Measurements from ENCODE around the gene ZNF574. TPM values are rescaled to one million over a fixed set of nuclear protein-coding genes. Genes with fewer than 3 reads are reported as not detected.

Gene ZNF574
- total RNA-seq, 1 experiment from 2014 or later = 15.7 TPM

GRCh38 chr19:42105368-42105767 is 29.4 kb downstream of the ZNF574 start:
- intact Hi-C loops (cut with micrococcal nuclease; ENCODE audit: unreplicated experiment) = no loop called here
- ChIA-PET POLR2A (no interaction called here), CTCF (no interaction called here)
- ATAC-seq (no peak), DNase-seq (ENCODE audit: low read depth, low spot score) (no peak)
- no peaks in the 10 kb centered on the region for H3K27me3 ChIP-seq (ENCODE audit: control insufficient read depth, insufficient read depth, low read length)
- H3K4me1 ChIP-seq (ENCODE audit: control insufficient read depth, insufficient read depth, low read length) = no peaks in the 10 kb centered on the region
- no TSS peak for BruUV-seq (replicated peaks)
- no peaks in the 10 kb centered on the region for H3K36me3 ChIP-seq (ENCODE audit: control insufficient read depth, insufficient read depth, low read length)
- TF ChIP-seq TCF7L2 (IDR thresholded peaks at IDR 0.05; ENCODE audit: low read depth, low read length) = no peak
- TF ChIP-seq REST (IDR thresholded peaks at IDR 0.05; ENCODE audit: insufficient read depth in 1 of 2, low read depth in 2 of 2, low read length in 1 of 2) = no peak
- TF ChIP-seq CTCF (IDR thresholded peaks at IDR 0.05) = no peak
- no peak for TF ChIP-seq SIN3A (IDR thresholded peaks at IDR 0.05; ENCODE audit: borderline replicate concordance, insufficient read depth, low read depth, low read length)
- no peak for TF ChIP-seq POLR2AphosphoS5 (IDR thresholded peaks at IDR 0.05; ENCODE audit: low read depth, low read length)
- in situ Hi-C loops (cut with HindIII; ENCODE audit: low pct_unique_long_range_greater_than_20kb, low sequenced_read_pairs) = no loop called here
- H3K27ac ChIP-seq (ENCODE audit: low read length) = no peak overlapping the region
- H3K4me3 ChIP-seq (ENCODE audit: low read depth in 2 of 2, low read length in 2 of 2) = no peak overlapping the region
- H3K9me3 ChIP-seq (ENCODE audit: control insufficient read depth, insufficient read depth, low read depth, low read length) = no peaks in the 10 kb centered on the region

- no peak for TF ChIP-seq REST (IDR thresholded peaks at IDR 0.05; ENCODE audit: insufficient read depth in 1 of 2, low read depth in 2 of 2, low read length in 1 of 2)
- TF ChIP-seq POLR2AphosphoS5 (IDR thresholded peaks at IDR 0.05; ENCODE audit: low read depth, low read length) = no peak
- TF ChIP-seq CTCF (IDR thresholded peaks at IDR 0.05) = peak; percentile 97
- TF ChIP-seq SIN3A (IDR thresholded peaks at IDR 0.05; ENCODE audit: borderline replicate concordance, insufficient read depth, low read depth, low read length) = no peak
- no peak for TF ChIP-seq TCF7L2 (IDR thresholded peaks at IDR 0.05; ENCODE audit: low read depth, low read length)
- intact Hi-C loops (cut with micrococcal nuclease; ENCODE audit: unreplicated experiment) = no loop called here
- Histone ChIP-seq H3K27me3 (ENCODE audit: control insufficient read depth, insufficient read depth, low read length) (no peaks in the 10 kb centered on the region), H3K27ac (ENCODE audit: low read length) (no peak overlapping the region), H3K4me1 (ENCODE audit: control insufficient read depth, insufficient read depth, low read length) (peaks cover 7% of the 10 kb centered on the region), H3K36me3 (ENCODE audit: control insufficient read depth, insufficient read depth, low read length) (no peaks in the 10 kb centered on the region), H3K4me3 (ENCODE audit: low read depth in 2 of 2, low read length in 2 of 2) (no peak overlapping the region), H3K9me3 (ENCODE audit: control insufficient read depth, insufficient read depth, low read depth, low read length) (no peaks in the 10 kb centered on the region)
- ATAC-seq (peak; percentile 82), DNase-seq (ENCODE audit: low read depth, low spot score) (peak; percentile 78)
- POLR2A ChIA-PET = no interaction called here
- no TSS peak for BruUV-seq (replicated peaks)
- in situ Hi-C loops (cut with HindIII; ENCODE audit: low pct_unique_long_range_greater_than_20kb, low sequenced_read_pairs) = no loop called here
- CTCF ChIA-PET = no interaction called here
These were observed 32.8 kb downstream of the ZNF574 start for GRCh38 chr19:42108527-42109389.
